ENCODE data around the gene GPX2.
A peak's percentile ranks its signal among the peaks of the same experiment; 100 is the strongest.

GPX2 gene

DNA sequence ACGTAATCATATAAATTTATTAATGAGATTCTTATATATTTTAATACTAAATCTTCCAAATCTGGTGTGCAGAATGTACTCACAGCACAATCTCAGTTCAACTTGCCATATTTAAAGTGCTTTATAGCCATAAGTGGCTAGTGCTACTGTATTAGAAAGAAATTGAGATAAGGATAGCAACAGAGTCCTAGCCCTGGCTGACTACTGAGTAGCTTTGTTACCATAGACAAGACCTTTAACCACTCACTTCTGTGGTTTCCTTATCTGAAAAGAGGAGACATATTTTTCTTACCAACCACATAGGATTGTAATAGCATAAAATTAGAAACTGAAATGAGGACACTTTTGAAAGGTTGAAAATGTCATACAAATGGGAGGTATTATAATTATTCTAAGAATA lies 30.3 kb downstream of the GPX2 start:
- no peak for DNase-seq (ENCODE audit: low read depth)

DNA sequence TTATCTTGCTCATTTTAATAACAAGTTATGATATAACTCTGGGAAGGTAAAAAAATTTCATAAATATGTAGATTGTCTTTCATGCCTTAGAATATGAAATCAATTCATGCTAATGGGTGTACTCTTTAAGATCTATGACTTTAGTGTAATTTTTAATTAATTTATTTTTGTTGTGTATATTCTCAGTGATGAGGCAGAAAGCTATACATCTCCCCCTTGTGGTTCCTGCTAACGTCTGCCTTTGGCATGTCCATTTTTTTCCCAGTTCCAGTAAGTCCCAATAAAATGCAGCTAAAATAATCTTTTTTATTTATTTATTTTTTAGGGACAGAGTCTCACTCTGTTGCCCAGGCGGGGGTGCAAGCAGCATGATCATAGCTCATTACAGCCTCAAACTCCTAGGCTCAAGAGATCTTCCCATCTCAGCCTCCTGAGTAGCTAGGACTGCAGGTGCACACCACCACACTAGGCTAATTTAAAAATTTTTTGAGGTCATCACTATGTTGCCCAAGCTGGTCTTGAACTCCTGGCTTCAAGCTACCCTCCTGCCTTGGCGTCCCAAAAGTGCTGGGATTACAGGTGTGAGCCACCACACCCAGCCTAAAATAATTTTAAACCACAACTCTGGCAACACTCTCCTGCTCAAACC lies 31.6 kb downstream of the GPX2 start:
- DNase-seq (ENCODE audit: low read depth): no peak

DNA sequence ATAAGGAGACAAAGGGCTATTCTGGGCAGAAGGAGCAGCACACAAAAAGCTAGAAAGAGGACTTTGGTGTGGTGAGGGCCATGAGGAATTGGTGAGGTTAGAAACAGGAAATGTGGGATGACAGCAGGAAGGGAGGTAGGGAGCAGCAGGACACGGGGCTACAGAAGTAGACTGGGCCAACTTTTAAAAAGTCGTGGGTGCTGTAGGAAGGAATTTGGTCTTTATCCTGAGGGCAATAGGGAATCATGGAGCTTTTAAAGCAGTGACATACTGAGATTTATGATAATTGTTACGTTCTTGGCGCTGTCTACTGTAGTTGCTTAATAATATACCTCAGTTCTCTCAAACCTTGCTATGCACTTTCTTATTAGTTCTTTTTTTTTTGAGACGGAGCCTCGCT lies 36.5 kb downstream of the GPX2 start:
- no peak for DNase-seq (ENCODE audit: low read depth)

DNA sequence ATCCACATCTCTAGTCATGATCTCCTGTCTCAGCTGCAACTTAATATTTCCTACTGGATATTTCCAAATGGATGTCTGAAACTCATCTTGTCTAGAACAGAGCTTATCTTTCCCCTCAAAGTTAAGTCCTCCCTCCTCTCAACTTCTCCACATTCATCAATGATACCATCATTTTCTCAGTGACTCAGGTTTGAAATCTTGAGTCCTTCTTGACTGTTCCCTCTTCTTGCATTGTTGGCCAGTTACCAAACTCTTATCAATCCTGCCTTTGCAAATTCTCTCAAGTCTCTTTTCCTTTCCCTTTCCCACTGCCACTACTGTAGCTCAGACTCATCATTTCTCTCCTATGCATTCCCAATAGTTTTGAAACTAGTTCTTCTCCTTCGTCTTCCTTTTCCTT lies 42.6 kb downstream of the GPX2 start:
- no peak for DNase-seq (ENCODE audit: low read depth)

DNA sequence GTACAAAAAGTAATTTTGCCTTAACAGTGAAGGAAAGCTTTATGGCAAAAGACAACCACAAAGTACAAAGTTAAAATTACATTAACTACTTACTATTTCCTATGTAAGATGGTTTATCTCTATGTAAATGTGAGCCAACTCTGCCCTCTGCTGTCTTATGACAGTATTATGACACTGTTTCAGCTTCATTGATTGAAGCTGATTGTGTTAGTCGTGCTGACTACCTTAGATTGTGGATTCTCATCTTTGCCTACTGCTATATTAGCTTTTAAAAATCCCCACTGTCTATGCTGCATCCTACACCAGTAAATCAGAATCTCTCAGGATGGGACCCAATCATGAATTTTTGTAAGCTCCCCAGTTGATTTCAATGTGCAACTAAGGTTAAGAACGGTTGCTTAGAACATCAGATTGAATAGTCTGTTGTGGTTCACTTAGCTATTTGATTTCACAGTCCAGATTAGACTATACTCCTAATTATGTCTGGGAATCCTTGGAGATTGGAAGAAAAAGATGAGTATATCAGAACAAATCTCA lies 50.6 kb downstream of the GPX2 start:
- DNase-seq (ENCODE audit: low read depth): peak; percentile 10

DNA sequence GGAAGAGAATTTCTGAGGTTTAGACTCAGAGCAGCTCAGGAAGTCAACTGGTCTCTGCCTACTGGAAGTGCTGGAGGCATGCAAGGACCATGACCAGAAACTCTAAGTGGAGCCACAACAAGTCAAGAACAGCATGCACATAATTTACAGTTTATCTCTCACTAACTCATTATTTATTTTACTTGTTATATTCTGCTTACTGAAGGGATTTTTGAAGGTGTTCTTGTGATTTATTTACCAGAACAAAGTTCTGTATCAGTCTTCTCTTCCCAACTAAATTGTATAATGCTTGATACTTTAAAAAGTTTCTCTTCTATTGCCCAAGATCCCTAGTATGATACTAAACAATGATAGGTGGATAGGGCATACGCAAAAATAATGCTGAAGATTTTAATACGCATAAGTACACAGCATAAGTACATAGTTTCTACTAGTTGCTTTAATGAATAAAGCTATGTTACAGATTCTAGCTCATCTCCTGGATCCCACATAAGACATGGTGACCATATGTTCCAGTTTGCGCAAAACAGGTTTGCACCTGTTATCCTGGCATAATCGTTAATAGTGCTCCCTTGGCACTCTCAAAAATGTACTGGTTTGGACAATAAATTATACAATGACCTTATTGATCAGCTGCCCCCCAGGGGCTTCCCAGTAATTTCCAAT lies 51.2 kb downstream of the GPX2 start:
- no peak for DNase-seq (ENCODE audit: low read depth)

DNA sequence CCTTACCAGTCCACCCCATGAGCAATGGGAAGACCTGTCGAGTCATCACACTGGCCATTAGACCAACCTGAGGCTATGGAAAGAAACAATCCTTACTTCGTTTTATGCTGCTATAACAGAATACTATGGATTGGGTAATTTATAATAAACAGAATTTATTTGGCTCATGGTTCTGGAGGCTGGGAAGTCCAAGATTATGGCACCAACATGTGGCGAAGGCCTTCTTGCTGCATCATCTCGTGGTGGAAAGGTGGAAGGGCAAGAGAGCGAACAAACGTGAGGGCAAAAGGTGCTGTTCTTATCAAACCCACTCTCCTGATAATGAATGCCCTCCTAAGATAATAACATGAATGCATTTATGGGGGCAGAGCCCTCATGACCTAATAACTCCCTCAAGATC lies 53.2 kb downstream of the GPX2 start:
- no peak for DNase-seq (ENCODE audit: low read depth)
